ENCODE results near the gene C5AR1.
A peak's percentile ranks its signal among the peaks of the same experiment; 100 is the strongest.
"Not testable (repeated sequence)": the region's sequence is repeated elsewhere in the genome, so short reads cannot be mapped to it uniquely, and the experiment has no call there.

Gene C5AR1

DNA sequence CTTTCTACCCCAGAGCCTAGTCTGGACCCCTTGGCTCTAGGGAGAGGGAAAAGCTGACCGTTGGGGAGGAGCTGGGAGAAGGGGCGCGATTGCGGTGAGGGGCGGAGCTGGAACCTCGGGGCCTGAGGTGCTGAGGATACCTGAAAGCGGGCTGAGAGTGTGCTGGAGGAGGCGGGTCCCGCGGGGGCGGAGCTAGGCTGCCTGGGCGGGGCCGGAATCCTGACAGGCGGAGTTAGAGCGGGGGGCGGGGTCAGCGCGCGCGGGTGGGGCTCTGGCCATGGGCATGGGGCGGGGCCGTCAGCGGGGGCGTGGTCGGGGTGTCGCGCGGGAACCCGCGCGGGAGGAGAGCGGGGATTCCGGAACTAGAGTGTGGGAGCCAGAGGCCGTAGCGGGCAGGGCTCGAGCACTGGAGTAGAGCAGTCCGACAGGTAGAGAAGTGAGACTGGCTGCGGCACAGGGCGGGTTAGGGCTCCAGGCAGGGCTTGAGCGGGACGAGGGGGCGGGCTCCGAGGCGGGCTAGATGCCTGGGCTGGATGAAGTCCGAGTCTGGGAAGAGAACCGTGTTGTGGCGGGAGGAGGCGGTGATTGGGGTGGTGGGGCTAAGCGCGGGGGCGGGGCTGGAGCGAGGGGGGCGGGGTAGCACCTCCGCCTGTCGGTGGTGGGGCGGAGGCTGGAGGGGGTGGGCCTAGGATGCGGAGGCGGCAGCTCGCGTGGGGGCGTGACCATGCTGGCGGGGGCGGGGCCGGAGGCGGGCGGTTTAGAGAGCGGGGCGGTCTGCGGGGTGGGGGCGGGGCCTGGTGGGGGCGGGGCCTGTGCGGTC is 35.4 kb upstream of the C5AR1 start, which contains the start of gene INAFM1:
Gene INAFM1 (plus strand): TSS at position 815 of the 820 bp plus-strand sequence. CDS start 35 bp downstream, outside the sequence.
- H3K4me3 ChIP-seq (ENCODE audit: low read length): peak within 1 kb of the TSS; percentile 94
- H3K27me3 ChIP-seq (ENCODE audit: control insufficient read depth, insufficient read depth, low read length): no peaks in the 10 kb centered on the region
- H3K27ac ChIP-seq (ENCODE audit: low read depth, low read length): peak within 1 kb of the TSS; percentile 100
- peak within 1 kb of the TSS; percentile 93 for H3K9ac ChIP-seq (ENCODE audit: low read length)
- peaks cover 12% of the 10 kb centered on the region for H3K4me1 ChIP-seq (ENCODE audit: control insufficient read depth, insufficient read depth, low read length)
- H3K36me3 ChIP-seq (ENCODE audit: control insufficient read depth, insufficient read depth, low read length): peaks cover 12% of the 10 kb centered on the region

DNA sequence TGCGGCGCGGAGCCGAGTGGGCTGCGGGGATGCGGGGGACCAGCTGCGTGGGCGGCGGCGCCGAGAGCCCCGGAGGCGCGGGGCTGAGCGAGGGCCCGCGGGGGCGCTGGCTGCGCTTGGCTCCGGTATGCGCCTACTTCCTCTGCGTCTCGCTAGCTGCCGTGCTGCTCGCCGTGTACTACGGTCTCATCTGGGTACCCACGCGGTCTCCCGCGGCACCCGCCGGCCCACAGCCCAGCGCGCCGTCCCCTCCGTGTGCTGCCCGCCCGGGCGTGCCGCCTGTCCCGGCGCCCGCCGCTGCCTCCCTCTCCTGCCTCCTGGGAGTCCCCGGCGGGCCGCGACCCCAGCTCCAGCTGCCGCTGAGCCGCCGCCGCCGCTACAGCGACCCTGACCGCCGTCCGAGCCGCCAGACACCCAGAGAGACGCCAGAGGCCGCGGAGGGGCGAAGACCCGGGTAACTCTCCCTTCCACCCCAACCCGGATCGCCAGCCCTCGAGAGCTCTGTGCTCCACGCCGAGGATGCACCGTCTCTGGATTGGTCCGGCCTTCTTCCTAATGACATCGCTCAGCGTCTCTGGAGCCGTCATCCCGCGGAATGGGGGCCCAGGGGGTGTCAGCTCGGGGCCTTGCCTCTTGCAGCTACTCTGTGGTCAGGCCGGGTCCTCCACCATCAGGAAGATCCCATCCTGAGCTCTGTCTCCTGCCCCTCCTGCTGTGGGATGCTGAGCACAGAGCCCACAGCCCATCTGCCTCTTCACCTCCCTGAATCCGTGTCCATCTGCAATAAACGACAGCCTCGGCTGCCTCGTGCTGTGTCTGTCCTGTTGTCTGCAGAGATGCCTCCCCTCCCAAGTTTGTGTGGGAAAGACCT is 34.5 kb upstream of the C5AR1 start:
- H3K4me3 ChIP-seq (ENCODE audit: low read length): peak overlapping the region; percentile 69
- H3K9ac ChIP-seq (ENCODE audit: low read length): no peak overlapping the region
- H3K4me1 ChIP-seq (ENCODE audit: control insufficient read depth, insufficient read depth, low read length): peaks cover 12% of the 10 kb centered on the region
- peak overlapping the region; percentile 48 for H3K27ac ChIP-seq (ENCODE audit: low read depth, low read length)
- peaks cover 10% of the 10 kb centered on the region for H3K36me3 ChIP-seq (ENCODE audit: control insufficient read depth, insufficient read depth, low read length)
- no peaks in the 10 kb centered on the region for H3K27me3 ChIP-seq (ENCODE audit: control insufficient read depth, insufficient read depth, low read length)

GRCh38 chr19:47275791-47276461 is 33.7 kb upstream of the C5AR1 start:
- H3K9ac ChIP-seq (ENCODE audit: low read length): no peak overlapping the region
- H3K27ac ChIP-seq (ENCODE audit: low read depth, low read length): peak overlapping the region; percentile 48
- peaks cover 12% of the 10 kb centered on the region for H3K4me1 ChIP-seq (ENCODE audit: control insufficient read depth, insufficient read depth, low read length)
- peaks cover 5% of the 10 kb centered on the region for H3K36me3 ChIP-seq (ENCODE audit: control insufficient read depth, insufficient read depth, low read length)
- H3K27me3 ChIP-seq (ENCODE audit: control insufficient read depth, insufficient read depth, low read length): no peaks in the 10 kb centered on the region
- H3K4me3 ChIP-seq (ENCODE audit: low read length): peak overlapping the region; percentile 2

- not testable (repeated sequence) for H3K4me3 ChIP-seq (ENCODE audit: low read length); H3K36me3 ChIP-seq (ENCODE audit: control insufficient read depth, insufficient read depth, low read length); H3K27me3 ChIP-seq (ENCODE audit: control insufficient read depth, insufficient read depth, low read length); H3K9ac ChIP-seq (ENCODE audit: low read length)
- peaks cover 12% of the 10 kb centered on the region for H3K4me1 ChIP-seq (ENCODE audit: control insufficient read depth, insufficient read depth, low read length)
- H3K27ac ChIP-seq (ENCODE audit: low read depth, low read length): peak overlapping the region; percentile 48
These were observed 33.1 kb upstream of the C5AR1 start for GRCh38 chr19:47276513-47276912.

- Histone ChIP-seq H3K27me3 (ENCODE audit: control insufficient read depth, insufficient read depth, low read length) (no peaks in the 10 kb centered on the region), H3K27ac (ENCODE audit: low read depth, low read length) (no peak overlapping the region), H3K4me1 (ENCODE audit: control insufficient read depth, insufficient read depth, low read length) (peaks cover 11% of the 10 kb centered on the region), H3K36me3 (ENCODE audit: control insufficient read depth, insufficient read depth, low read length) (no peaks in the 10 kb centered on the region), H3K4me3 (ENCODE audit: low read length) (no peak overlapping the region), H3K9ac (ENCODE audit: low read length) (no peak overlapping the region)
These were observed 29.4 kb upstream of the C5AR1 start for GRCh38 chr19:47280183-47280797.

DNA sequence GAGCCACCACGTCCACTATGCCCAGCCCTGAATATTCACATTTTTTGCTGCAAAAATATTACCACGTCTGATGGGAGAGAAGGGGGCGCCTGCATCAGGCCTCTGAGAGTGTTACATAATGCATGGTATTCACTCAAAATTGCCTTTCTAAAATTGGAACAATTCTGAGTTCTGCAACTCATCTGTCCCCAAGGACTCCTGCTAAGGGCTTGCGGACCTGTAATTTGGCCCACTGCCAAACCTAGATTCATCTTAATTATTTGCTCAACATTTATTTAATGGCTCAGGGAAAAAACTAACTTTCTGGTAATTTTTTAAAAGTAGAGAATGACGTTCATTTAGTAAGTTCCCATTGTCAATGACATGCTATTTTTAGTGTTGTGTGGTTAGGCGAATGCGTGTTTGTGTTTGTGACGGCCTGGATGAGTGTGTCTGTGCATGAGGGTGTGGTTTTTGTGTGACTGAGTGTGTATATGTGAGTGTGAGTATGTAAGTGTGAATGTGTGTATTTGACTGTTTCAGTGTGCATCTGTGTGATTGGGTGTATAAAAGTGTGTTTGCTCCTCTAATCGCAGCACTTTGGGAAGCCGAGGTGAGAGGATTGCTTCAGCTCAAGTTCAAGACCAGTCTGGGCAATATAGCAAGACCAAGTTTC is 26.1 kb upstream of the C5AR1 start:
- Histone ChIP-seq H3K9ac (ENCODE audit: low read length) (no peak overlapping the region), H3K27me3 (ENCODE audit: control insufficient read depth, insufficient read depth, low read length) (no peaks in the 10 kb centered on the region), H3K36me3 (ENCODE audit: control insufficient read depth, insufficient read depth, low read length) (no peaks in the 10 kb centered on the region), H3K4me1 (ENCODE audit: control insufficient read depth, insufficient read depth, low read length) (no peaks in the 10 kb centered on the region), H3K27ac (ENCODE audit: low read depth, low read length) (no peak overlapping the region), H3K4me3 (ENCODE audit: low read length) (no peak overlapping the region)

- Histone ChIP-seq H3K9ac (ENCODE audit: low read length) (no peak overlapping the region), H3K27ac (ENCODE audit: low read depth, low read length) (no peak overlapping the region), H3K4me1 (ENCODE audit: control insufficient read depth, insufficient read depth, low read length) (no peaks in the 10 kb centered on the region), H3K27me3 (ENCODE audit: control insufficient read depth, insufficient read depth, low read length) (no peaks in the 10 kb centered on the region), H3K4me3 (ENCODE audit: low read length) (no peak overlapping the region), H3K36me3 (ENCODE audit: control insufficient read depth, insufficient read depth, low read length) (no peaks in the 10 kb centered on the region)
These were observed 25.2 kb upstream of the C5AR1 start for GRCh38 chr19:47284324-47284899.

DNA sequence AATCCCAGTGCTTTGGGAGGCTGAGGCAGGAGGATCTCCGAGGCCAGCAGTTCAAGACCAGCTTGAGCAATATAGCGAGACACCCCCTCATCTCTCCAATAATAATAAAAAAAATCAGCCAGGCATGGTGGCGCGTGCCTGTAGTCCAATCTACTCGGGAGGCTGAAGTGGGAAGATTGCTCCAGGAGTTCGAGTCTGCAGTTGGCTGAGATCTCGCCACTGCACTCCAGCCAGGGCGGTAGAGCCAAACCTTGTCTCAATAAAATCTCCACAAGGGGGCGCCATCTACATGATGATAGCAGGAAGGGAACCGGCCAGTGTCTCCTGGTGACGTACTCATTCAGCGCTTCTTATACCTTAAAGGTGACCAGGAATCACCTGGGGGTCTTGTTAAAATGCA is 13.6 kb upstream of the C5AR1 start:
- no peak overlapping the region for H3K9ac ChIP-seq (ENCODE audit: low read length)
- no peaks in the 10 kb centered on the region for H3K4me1 ChIP-seq (ENCODE audit: control insufficient read depth, insufficient read depth, low read length)
- no peaks in the 10 kb centered on the region for H3K36me3 ChIP-seq (ENCODE audit: control insufficient read depth, insufficient read depth, low read length)
- H3K27me3 ChIP-seq (ENCODE audit: control insufficient read depth, insufficient read depth, low read length): no peaks in the 10 kb centered on the region
- no peak overlapping the region for H3K4me3 ChIP-seq (ENCODE audit: low read length)
- no peak overlapping the region for H3K27ac ChIP-seq (ENCODE audit: low read depth, low read length)

DNA sequence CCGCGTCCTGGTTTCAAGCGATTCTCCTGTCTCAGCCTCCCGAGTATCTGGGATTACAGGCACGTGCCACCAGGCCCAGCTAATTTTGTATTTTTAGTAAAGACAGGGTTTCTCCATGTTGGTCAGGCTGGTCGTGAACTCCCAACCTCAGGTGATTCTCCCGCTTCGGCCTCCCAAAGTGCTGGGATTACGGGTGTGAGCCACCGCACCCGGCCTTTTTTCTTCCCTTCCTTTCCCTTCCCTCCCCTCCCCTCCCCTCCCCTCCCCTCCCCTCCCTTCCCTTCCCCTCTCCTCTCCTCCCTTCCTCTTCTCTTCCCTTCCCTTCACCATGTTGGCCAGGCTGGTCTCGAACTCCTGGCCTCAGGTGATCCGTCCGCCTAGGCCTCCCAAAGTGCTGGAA is 8.8 kb upstream of the C5AR1 start:
- not testable (repeated sequence) for H3K4me1 ChIP-seq (ENCODE audit: control insufficient read depth, insufficient read depth, low read length); H3K4me3 ChIP-seq (ENCODE audit: low read length); H3K9ac ChIP-seq (ENCODE audit: low read length); H3K27me3 ChIP-seq (ENCODE audit: control insufficient read depth, insufficient read depth, low read length); H3K27ac ChIP-seq (ENCODE audit: low read depth, low read length); H3K36me3 ChIP-seq (ENCODE audit: control insufficient read depth, insufficient read depth, low read length)

GRCh38 chr19:47302249-47302648 is 7.4 kb upstream of the C5AR1 start:
- no peak overlapping the region for H3K4me3 ChIP-seq (ENCODE audit: low read length)
- H3K27me3 ChIP-seq (ENCODE audit: control insufficient read depth, insufficient read depth, low read length): no peaks in the 10 kb centered on the region
- no peak overlapping the region for H3K9ac ChIP-seq (ENCODE audit: low read length)
- no peaks in the 10 kb centered on the region for H3K36me3 ChIP-seq (ENCODE audit: control insufficient read depth, insufficient read depth, low read length)
- no peak overlapping the region for H3K27ac ChIP-seq (ENCODE audit: low read depth, low read length)
- no peaks in the 10 kb centered on the region for H3K4me1 ChIP-seq (ENCODE audit: control insufficient read depth, insufficient read depth, low read length)

DNA sequence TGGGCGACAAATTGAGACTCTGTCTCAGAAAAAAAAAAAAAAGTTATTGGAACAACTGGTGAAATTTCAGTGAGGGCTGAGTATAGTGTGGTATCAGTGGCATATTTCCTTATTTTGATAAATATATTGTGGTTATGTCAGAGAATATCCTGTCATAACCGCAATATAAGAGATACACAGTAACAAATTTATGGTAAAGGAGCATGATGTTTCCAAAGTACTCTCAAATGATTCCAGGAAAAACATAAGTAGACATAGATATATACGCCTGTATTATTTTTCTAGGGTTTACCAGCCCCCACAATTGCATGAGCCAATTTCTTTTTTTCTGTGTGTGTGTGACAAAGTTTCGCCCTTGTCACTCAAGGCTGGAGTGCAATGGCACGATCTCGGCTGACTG is 5.7 kb upstream of the C5AR1 start:
- Histone ChIP-seq H3K27ac (ENCODE audit: low read depth, low read length) (no peak overlapping the region), H3K4me3 (ENCODE audit: low read length) (no peak overlapping the region), H3K4me1 (ENCODE audit: control insufficient read depth, insufficient read depth, low read length) (no peaks in the 10 kb centered on the region), H3K36me3 (ENCODE audit: control insufficient read depth, insufficient read depth, low read length) (no peaks in the 10 kb centered on the region), H3K9ac (ENCODE audit: low read length) (no peak overlapping the region), H3K27me3 (ENCODE audit: control insufficient read depth, insufficient read depth, low read length) (no peaks in the 10 kb centered on the region)

All from rectal smooth muscle tissue (tissue), 1 donor.